GM18858 (cell line): Measurements from ENCODE around the gene STRADB.
A peak's percentile ranks its signal among the peaks of the same experiment; 100 is the strongest.
"Not testable (repeated sequence)": the region's sequence is repeated elsewhere in the genome, so short reads cannot be mapped to it uniquely, and the experiment has no call there.

Experiments
- ATAC-seq: cut with Tn5 transposase; IDR thresholded peaks from one replicate; pipeline ENCODE4 v1.9.1; 2021; ENCODE audit not compliant: unreplicated experiment

Gene STRADB

DNA sequence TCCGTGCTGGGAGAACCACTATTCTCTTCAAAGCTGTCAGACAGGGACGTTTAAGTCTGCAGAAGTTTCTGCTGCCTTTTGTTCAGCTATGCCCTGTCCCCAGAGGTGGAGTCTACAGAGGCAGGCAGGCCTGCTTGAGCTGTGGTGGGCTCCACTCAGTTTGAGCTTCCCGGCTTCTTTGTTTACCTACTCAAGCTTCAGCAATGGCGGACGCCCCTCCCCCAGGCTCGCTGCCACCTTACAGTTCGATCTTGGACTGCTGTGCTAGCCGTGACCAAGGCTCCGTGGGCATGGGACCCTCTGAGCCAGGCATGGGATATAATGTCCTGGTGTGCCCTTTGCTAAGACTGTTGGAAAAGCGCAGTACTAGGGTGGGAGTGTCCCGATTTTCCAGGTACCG is 21.2 kb upstream of the STRADB start:
- not testable (repeated sequence) for ATAC-seq

DNA sequence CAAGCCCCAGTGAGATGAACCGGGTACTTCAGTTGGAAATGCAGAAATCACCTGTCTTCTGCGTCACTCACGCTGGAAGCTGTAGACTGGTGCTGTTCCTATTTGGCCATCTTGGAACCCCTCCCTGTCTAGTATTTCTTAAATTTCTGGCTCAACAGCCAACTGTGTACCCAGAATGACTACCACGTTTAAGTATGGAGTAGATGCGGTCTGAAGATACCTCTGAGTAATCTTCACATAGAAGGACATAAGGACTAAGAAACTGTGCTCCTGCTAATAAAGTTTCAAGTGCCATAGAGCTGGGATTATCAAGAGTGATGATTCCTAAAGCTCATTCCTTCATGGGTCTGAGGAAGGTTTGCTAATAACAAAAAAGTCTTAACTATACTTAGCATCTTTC is 20.7 kb upstream of the STRADB start:
- ATAC-seq: no peak

DNA sequence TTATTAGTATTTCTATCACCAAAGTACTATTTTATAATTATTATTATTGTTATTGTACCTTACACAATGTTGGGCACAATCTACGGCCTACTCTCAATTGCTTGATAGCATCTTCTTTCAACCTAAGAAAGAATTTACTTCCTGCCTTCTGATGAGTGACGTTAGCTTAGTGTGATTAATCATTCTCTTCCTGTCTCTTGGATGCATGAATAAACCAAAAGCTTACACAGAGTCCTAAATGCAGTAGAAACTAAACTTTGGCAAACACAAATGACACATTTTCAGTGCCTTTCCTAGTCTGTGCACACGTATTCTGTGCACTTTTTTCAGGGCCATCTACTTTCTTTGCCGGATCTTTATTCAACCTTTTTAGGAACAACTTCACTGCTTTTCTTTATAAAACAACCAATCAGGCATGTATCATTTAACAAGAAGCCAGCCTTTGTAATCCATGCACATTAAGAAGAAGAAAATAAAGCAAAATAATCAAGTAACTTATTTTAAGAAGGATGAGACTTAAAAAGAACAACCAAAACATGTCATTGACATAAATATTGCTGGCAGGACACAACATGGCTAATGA is 19.4 kb upstream of the STRADB start:
- no peak for ATAC-seq

DNA sequence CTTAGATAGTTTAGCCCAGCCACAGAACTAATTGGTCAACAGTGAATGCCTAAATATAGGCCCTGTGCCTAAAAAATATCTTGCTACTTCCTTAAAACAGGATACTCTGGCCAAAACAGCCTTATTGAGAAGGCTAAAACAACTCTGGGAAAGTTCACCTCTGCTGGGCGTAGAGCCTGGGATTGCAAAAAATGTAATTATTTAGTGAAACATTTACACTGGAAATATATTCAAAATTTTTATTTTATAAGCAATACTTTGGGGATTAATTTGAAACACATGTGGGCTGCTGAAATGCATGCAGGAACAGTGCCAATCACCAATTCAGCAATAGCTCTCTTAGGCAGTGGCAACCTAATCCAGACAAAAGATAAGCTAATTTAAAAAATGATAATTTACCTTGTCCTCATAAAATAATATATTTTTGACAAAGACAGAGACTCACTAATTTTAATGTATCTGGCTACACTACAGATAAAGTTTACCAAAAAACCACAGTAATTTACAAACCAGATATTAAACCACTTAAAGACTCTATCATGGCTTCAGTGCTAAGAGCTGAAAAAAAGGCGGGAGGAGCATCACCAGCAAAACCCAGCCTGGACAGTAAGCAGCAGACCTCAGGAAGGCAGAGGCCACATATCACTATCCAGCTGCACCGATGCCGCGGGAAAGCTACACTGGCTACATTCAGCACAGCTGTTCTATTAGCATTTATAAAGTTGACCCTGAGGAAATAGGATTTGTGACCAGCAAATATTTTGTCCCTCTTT is 18.7 kb upstream of the STRADB start:
- no peak for ATAC-seq

DNA sequence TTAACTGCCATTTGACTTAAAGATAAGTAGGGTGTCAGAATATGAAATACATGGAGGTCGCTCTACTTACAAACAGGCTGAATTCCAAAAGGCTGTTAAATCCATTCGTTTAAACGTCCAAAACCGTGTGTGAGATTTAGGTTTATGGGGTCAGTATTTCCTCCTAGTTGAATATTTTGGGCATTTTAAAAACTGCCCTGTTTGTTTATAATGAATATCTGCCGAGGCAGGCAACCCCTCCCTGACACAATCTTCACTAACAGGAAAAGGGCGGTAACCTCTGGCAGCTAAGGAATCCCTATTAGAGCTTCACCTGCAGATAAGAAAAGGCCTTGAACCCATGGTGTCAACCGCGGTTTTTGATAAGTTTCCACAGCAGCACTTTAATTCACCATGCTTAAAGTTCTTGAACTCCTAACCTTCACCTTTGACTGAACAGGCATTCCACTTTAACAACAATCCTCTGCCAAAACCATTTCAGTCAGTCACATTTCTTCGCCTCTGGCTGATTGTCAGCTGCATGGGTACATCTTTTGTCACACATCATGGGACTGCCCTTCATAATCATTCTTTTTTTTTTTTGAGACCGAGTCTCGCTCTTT is 18.0 kb upstream of the STRADB start:
- no peak for ATAC-seq

DNA sequence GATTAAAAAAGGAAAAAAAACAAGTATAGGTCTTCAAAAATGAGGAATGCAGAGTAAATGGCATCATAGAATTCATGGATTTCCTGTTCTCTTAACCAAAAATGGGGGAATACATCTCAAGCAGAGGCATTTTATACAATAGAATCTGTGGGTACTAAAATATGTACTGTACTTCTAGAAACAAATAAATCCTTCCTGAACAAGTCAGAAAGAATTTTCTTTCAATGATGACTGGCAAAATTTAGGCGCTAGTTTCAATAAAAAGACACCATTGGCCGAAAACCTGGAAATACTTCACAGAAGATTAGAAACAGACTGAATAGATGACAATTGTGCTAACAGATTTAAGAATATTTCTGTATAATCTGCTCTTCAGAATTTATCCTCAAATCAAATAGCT is 15.4 kb upstream of the STRADB start:
- no peak for ATAC-seq

DNA sequence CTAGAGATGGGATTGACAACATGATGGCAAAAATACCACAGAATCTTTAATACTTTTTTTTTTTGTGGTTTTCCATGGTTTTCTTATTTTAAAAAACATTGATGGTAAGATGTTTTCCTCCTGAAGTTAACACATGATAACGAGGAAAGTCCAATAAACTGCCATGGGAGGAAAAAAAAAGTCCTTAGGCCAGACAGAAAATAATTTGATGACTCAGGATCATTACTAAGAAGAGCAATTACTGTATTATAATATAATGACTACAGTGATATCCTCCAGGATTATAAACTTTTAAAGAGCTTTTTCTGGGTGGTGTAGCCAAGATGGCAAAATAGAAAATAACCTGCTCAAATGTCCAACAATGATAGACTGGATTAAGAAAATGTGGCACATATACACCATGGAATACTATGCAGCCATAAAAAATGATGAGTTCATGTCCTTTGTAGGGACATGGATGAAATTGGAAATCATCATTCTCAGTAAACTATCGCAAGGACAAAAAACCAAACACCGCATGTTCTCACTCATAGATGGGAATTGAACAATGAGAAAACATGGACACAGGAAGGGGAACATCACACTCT is 12.1 kb upstream of the STRADB start:
- not testable (repeated sequence) for ATAC-seq

DNA sequence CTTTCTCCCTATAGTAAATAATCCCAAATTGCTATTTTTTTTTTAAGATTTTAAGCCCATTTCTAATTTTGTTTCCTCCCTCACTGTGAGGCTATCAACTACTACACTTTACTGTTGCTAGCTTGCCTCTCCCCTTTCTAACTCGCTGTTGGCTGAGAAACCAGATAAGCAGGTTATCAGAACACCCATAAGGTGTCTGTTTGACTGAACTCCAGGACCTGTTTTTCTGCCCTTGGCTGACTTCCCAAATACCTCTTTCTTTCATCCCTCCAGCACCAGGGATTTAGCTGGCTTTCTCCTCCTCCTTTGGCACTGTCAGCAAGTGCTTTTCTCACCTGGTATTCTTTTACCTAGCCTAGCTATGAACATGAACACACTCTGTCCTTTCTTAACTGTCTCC is 11.4 kb upstream of the STRADB start:
- ATAC-seq: no peak

DNA sequence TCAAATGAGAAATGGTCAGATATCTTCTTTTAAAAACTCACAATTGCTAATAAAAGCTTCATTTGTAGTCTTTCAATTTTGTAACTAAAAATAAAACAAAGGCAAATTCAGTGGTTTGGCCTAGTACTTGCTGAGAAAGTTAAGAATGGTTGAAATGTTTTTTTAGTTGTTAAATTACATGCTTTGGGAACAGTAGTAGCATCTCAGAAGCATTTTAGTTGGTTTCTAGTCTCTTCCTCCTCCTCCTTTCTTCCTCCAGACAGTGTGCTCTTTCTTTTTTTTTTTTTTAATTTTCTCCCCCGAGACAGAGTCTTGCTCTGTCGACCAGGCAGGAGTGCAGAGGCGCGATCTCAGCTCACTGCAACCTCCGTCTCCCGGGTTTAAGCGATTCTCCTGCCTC is 10.1 kb upstream of the STRADB start:
- ATAC-seq: no peak

DNA sequence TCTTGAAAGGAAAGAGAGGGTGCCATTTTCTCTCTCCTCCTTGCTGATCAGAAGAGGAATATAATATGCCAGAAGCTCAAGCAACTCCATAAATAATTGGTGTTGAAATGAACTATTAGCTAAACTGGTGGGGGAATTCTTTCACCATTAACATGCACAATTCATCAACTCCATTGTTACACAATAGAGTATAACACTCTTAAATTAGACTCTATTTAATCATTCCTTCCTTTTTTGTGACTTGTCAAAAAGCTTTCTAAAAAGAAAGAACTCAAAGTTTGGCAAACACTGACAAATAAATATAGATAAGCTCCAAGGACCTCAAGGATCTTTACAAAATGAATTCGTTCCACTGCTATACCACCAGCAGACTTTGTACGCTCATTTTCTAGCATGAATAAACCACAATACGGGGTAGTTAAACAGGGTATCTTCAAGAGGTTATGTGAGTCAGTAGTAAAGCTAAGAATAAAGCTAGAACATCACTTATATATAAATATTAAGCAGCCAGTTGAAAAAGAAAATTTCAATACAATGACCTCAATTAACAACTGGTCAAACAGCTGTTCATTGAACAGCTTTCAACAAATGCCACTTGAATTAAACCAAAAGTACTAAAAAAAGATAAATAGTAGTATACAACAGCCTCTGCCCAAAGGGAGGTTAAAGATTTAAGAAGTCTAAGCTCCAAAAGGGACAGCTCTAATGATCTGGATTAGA is 6.6 kb upstream of the STRADB start:
- ATAC-seq: no peak

DNA sequence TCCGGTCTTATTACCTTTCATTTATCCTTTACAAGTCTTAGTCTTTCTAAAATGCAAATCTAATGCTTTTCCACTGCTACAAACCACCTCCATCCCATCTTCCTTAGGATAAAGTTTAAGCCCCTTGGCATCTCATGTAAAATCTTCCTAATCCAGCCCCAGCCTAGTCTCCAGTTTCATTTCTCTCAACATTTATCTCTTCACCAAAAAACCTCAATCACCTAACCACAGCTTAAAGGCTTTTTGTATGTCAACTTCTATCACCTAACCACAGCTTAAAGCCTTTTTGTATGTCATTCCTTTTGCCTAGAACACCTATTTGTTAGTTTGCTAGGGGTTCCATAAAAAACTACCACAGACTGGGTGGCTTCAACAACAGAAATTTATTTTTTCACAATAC is 4.5 kb upstream of the STRADB start:
- no peak for ATAC-seq

DNA sequence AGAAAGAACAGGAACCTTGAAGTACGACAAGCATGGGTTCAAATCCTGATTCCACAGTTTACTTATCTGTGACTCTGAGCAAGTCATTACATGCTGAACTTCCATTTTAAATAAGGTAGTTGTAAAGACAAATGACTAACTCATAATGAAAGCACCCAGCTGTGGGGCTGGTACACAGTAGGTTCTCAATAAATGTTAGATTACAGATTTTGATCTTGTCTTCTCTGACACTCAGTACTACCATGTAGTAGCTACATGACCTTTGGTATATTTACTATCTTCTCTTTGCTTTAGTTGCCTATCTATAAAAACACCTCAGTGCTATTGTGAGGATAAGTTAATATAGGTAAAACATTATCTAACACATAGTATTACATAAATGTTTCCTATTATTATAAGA is 3.5 kb upstream of the STRADB start:
- no peak for ATAC-seq

DNA sequence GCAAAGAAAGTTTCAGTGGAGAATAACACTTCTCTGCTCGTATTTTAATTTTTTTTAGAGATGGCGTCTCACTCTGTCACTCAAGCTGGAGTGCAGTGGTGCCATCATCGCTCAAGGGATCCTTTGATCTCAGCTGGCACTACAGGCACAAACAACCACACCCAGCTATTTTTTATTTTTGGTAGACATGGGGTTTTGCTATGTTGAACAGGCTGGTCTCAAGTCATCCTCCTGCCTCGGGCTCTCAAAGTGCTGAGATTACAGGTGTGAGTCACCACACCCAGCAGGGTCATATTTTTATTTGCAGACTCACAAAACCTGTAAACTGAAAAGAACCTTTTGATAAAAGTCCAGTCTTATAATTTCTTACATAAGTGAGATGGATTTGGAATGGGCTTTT is 2.8 kb upstream of the STRADB start:
- no peak for ATAC-seq

DNA sequence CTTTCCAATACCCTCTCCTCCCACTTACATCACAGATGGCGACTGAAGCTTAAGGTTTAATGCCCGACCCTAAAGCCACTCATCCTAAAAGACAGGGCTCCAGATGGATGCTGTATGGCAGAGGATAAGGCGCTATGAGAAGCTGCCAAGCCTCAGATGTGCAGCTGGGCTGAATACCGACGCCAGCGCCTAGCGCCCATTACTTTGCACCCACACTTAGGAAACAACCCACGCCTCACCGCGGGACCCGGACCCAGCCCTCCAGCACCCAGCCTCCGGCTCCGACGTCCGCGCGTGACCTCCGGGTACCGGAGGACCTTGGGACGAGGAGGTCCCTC is 617 bp upstream of the STRADB start:
- no peak for ATAC-seq

DNA sequence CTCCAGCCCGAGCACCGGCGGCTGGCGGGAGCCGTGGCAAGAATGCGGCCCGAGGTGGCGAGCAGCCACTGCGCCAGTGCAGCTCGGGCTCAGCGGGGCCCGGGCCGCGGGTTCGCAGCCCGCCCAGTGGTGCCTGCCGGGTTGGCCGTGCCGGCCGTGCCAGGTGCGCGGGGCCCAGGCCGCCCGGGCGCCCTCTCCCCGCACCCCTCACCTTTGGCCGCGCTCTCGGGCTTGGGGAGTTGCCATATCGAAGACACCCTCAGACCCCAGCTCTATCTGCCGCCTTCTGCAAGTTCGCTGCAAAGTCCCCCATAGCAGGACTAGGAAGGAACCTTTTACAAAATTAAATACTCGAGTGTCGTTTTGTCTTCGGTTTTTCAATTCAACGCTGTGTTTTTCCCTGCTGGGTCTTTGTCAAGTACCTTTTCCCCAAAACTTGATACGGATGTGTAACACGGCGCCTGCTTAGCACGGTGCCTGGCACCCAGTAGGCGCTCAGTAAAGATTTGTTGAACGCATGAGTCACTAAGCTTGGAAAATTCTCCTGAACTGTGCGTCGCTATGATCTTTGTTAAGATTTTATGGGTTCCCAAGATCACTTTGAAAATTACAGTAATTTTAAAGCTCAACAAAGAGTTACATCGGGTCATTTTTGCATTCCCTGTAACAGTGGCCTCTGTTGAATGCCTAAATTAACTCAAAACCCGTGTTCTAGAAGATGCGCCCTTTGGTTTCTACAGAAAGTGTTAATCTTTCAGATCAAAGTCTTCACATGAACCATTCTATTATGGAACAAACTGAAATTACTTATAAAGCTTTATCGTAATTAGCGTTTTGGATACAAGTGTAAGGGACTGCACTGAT is 750 bp downstream of the STRADB start:
- peak; percentile 10 for ATAC-seq

DNA sequence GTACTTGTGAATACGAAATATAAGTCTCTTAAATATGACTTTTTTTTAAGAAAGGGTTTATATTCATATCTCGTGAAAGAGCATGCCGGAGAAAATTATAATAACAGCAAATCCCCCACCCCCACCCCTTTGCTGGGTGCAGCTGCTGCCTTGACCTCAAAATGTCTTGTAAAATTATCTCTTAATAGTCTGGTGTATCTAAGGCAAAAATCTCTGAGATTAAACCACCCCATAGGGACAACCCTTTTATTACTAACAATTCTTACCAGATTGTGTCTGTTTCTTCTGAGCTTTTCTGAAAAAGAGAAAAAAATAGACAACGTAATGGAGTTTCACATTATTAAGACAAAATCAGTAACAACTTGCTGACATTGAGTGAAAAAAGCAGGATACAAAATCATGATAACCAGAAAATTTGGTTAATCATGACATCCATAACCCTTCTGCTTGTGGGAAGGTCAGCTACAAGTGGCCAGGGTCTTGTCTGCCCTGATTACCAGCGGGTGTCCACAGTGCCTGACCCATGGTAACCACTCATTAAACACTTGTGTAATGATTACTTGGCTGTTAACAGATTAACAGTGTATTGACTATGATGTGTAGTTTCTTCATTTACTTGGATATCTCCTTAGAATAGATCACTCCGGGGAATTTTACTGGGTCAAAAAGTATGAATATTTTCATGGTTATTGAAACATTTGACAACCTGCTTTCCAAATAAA is 1.5 kb downstream of the STRADB start:
- no peak for ATAC-seq

DNA sequence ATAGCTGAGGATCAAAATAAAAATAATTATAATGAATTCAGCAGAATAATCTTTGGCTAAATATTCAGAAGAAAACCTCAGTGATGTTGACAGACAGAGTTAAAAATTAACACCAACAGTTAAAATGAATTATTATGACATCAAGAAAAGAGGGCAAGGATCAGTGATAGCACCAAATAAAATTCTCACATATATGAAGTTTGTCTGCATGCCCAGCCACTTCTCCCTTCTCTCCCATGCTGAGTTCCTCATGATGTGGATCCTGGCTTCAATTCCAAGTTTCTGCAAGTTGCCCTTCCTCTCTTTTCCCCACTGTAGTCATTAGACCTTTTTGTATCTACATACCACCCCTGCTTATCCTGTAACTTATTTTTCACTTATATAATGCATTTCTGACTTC is 6.8 kb downstream of the STRADB start:
- ATAC-seq: no peak

DNA sequence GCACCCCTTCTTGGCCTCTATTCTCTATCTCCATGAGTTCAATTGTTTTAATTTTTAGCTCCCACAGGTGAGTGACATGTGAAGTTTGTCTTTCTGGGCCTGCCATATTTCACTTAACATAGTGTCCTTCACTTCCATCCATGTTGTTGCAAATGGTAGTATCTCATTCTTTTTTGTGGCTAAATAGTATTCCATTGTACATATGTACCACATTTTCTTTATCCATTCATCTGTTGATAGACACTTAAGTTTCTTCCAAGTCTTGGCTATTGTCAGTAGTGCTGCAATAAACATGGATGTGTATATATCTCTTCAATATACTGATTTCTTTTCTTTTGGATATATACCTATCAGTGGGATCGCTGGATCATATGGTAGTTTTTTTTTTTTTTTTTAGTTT is 9.0 kb downstream of the STRADB start:
- no peak for ATAC-seq

DNA sequence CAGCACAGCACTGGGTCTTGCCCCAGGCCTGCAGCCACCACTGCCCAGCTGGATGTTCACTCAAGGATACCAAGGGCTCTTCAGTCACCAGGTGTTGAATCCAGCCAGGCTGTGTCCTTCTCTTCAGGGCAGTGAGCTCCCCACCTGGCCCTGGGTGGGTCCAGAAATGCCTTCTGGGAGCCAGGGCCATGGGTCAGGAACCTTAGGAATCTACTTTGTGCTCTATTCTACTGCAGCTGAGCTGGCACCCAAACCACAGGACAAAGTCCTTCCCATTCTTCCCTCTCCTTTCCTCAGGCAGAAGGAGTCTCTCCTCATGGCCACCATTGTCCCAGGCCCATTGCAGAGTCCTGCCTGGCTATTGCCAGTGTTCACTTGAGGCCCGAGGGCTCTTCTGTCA is 13.0 kb downstream of the STRADB start:
- no peak for ATAC-seq

DNA sequence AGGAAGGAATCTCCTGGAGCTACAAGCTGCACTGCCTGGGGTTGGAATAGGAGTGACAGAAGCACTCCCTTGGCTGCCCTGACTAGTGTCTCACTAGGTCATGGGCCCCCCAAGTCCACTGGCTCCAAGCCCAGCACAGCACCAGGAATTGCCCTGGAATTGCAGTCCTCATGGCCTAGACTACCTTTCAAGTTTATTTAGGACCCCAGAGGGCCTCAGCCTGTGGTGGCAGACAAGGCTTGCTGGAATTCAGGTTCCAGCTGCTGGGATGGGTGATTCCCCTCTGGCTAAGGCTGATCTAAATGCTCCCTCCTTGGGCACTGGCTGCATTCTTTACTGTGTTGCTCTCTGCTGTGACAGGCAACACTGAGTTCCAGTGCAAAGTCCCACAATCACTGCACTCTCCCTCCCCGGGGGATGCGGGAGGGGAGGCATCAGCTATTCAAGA is 14.0 kb downstream of the STRADB start:
- no peak for ATAC-seq
